ENCODE results near the gene EFCC1. TPM values are rescaled to one million over a fixed set of nuclear protein-coding genes. Genes with fewer than 3 reads are reported as not detected.

Gene EFCC1
- polyA plus RNA-seq, 3 donors, result 1.5 to 3.3 (median 2.7) TPM

GRCh38 chr3:129040579-129041300 is 39.6 kb downstream of the EFCC1 start:
- DNase-seq (ENCODE audit: extremely low read depth in 1 of 11, low read depth in 9 of 11, low spot score in 4 of 11), result no peak

- no peak for DNase-seq (ENCODE audit: extremely low read depth in 1 of 11, low read depth in 9 of 11, low spot score in 4 of 11)
Observed at GRCh38 chr3:129045675-129046036, 44.6 kb downstream of the EFCC1 start.

- DNase-seq (ENCODE audit: extremely low read depth in 1 of 11, low read depth in 9 of 11, low spot score in 4 of 11), result no peak
Observed at GRCh38 chr3:129046037-129046731, 45.1 kb downstream of the EFCC1 start.

GRCh38 chr3:129046732-129047552 is 45.8 kb downstream of the EFCC1 start:
- no peak for DNase-seq (ENCODE audit: extremely low read depth in 1 of 11, low read depth in 9 of 11, low spot score in 4 of 11)

GRCh38 chr3:129047553-129047839 is 46.4 kb downstream of the EFCC1 start:
- no peak for DNase-seq (ENCODE audit: extremely low read depth in 1 of 11, low read depth in 9 of 11, low spot score in 4 of 11)

GRCh38 chr3:129050556-129051295 is 49.6 kb downstream of the EFCC1 start:
- DNase-seq (ENCODE audit: extremely low read depth in 1 of 11, low read depth in 9 of 11, low spot score in 4 of 11), result no peak

GRCh38 chr3:129051871-129052340 is 50.8 kb downstream of the EFCC1 start:
- DNase-seq (ENCODE audit: extremely low read depth in 1 of 11, low read depth in 9 of 11, low spot score in 4 of 11), result no peak

GRCh38 chr3:129052675-129053074 is 51.6 kb downstream of the EFCC1 start:
- no peak for DNase-seq (ENCODE audit: extremely low read depth in 1 of 11, low read depth in 9 of 11, low spot score in 4 of 11)

- DNase-seq (ENCODE audit: extremely low read depth in 1 of 11, low read depth in 9 of 11, low spot score in 4 of 11), result no peak
Observed at GRCh38 chr3:129054605-129055104, 53.6 kb downstream of the EFCC1 start.

- DNase-seq (ENCODE audit: extremely low read depth in 1 of 11, low read depth in 9 of 11, low spot score in 4 of 11), result no peak
Observed at GRCh38 chr3:129056451-129057173, 55.5 kb downstream of the EFCC1 start.

- DNase-seq (ENCODE audit: extremely low read depth in 1 of 11, low read depth in 9 of 11, low spot score in 4 of 11), result no peak
Observed at GRCh38 chr3:129057249-129057648, 56.1 kb downstream of the EFCC1 start.

- DNase-seq (ENCODE audit: extremely low read depth in 1 of 11, low read depth in 9 of 11, low spot score in 4 of 11), result no peak
Observed at GRCh38 chr3:129058441-129059200, 57.5 kb downstream of the EFCC1 start.

GRCh38 chr3:129059311-129059958 is 58.3 kb downstream of the EFCC1 start:
- DNase-seq (ENCODE audit: extremely low read depth in 1 of 11, low read depth in 9 of 11, low spot score in 4 of 11), result no peak

- DNase-seq (ENCODE audit: extremely low read depth in 1 of 11, low read depth in 9 of 11, low spot score in 4 of 11), result no peak
Observed at GRCh38 chr3:129060276-129061022, 59.3 kb downstream of the EFCC1 start, which contains the start of gene GP9. Gene GP9, plus strand, starts transcription at chr3:129060779. Its CDS starts 961 bp downstream, at chr3:129061740.

GRCh38 chr3:129061023-129061887 is 60.2 kb downstream of the EFCC1 start:
- DNase-seq (ENCODE audit: extremely low read depth in 1 of 11, low read depth in 9 of 11, low spot score in 4 of 11), result no peak

Measured in renal cortex interstitium (tissue), 11 donors.